ENCODE data around the gene FGF18.
"Not testable (repeated sequence)": the region's sequence is repeated elsewhere in the genome, so short reads cannot be mapped to it uniquely, and the experiment has no call there.

Gene FGF18

DNA sequence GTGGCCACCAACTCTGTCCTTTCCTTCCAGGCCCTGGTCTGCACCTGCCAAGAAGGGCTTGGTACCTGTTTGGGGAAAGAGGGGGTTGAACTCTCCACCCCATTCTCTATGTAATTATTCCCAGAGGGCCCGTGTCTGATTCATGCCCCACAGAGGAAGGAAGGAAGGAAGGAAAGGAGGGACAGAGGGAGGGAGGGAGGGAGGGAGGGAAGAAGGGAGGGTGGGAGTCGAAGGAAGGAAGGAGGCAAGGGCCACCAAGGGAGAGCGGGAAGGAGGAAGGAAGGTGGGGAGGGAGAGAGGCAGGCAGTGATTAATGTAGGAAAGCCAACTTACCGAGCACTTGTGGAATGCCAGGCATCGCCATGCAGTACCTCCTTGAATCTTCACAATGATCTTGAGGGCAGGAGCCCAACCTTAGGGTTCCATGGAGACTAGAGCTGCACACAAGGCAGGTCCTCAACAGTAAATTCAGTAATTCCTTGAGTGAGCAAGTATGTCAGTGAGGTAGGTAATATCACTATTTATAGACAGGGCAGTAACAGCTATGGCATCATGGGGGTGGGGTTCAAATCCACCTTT is 75.8 kb downstream of the FGF18 start:
- no peak for DNase-seq (ENCODE audit: low read depth in 3 of 3)

DNA sequence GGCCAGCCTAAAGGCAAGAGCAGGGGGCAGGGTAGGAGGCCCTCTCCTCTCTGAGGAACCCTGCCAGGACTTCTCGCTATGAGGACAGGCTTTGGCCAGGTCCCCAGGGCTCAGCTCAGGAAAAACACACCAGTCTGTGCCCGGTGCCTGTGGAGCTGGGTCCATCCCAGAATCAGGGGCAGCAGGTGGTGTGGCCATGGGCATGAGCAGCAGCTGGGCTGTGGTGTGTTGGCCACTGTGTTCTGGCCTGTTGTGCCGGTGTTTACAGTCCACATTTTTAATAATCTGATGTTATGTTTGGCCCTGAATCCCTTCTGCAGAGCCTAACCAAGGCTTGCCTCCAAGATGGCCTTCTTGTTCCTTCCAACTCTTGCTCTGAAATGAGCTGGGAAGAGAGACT is 77.0 kb downstream of the FGF18 start:
- no peak for DNase-seq (ENCODE audit: low read depth in 3 of 3)

DNA sequence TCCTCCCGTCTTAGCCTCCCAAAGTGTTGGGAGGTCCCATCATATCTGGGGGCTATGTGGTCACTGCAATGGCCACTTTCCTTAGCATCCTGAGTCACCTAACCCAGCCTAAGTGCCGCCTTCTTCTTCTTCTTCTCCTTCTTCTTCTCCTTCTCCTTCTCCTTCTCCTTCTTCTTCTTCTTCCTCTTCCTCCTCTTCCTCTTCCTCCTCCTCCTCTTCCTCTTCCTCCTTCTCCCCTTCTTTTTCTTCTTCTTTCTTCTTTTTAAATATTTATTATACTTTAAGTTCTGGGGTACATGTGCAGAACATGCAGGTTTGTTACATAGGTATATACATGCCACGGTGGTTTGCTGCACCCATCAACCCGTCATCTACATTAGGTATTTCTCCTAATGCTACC is 78.0 kb downstream of the FGF18 start:
- not testable (repeated sequence) for DNase-seq (ENCODE audit: low read depth in 3 of 3)

DNA sequence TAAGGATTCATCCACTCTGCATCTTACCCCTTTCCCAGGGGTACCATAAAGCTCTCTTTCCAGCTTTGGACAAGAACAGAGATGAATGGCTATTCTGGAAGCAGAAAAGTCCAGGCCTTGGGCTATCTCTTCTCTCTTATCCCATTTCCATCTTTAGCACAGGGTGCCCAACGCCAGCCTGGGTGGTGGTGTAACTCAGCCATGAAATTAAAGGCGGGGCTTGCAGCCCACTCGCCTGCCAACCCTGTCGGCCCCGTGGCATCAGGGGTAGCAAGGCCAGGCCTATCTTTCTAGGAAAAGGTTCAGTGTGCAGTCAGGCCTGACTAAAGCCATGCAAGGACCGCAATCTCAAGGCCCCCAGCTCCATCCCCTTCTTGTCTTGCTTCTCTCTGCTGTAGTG is 78.7 kb downstream of the FGF18 start:
- DNase-seq (ENCODE audit: low read depth in 3 of 3): no peak

DNA sequence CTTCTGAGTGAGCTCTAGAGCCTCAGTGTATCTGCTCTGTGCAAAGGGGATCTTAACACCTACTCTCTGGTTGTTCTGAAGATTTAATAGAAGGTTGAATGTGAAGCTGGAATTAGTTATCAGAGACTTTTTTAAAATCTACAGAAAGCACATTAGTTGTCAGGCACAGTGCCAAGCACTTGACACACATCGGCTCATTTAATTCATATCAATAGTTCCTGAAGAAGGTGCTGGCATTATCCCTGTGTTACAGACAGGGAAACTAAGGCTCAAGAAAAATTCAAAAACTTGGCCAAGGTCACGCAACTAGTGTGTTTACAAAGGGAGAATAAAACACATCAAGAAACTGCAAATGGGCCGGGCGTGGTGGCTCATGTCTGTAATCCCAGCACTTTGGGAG is 80.2 kb downstream of the FGF18 start:
- DNase-seq (ENCODE audit: low read depth in 3 of 3): no peak

DNA sequence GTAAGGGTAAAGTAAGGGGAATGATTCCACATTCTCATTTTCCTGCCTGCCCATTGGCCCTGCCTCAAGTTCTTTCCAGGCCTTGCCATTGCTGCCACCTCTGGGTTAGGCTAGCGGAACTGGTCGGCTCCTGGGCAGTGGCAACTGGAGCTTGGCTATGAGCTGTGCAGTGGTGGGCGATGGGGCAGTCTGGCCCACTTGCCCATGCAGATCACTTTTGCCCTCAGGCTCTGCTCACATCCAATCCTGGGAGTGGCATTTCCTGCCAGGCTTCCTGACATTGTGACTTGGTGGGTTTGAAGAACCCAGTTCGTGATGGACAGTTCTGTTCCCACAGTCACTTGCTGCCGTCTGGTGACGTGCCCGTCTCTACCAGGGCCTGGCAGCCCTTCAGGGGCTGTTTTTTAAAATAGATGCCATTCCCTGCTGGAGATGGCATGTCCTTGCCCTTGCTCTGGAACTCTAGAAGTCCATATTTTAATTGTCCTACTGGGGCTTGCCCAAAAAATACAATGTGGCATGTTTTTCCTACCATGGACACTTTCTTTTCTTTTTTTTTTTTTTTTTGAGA is 86.1 kb downstream of the FGF18 start:
- DNase-seq (ENCODE audit: low read depth in 3 of 3): no peak

DNA sequence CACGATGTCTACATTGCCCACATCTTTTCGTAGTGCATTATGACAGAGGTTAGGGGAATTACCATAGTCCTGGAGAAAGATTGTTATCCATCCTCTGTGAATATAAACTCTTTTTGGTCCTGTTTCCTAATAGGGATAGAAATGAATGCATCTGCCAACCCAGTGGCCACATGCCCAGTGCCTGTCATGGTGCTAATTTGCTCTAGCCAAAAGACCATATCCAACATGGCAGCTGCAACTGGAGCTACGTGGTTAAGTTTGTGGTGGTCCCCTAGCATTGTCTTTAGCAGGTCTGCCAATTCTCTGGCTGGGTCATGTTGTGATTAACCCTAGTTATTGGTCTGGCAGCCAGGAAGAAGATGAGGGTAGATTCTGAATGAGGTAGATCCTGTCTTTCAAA is 87.5 kb downstream of the FGF18 start:
- no peak for DNase-seq (ENCODE audit: low read depth in 3 of 3)

All from stimulated activated CD4-positive, alpha-beta T cell treated with anti-CD3 and anti-CD28 coated beads, TNF-alpha, amount 100 ng/mL, for 48 hours (primary cell).